HepG2 (cell line): Measurements from ENCODE around the gene ACBD3. TPM values are rescaled to one million over a fixed set of nuclear protein-coding genes. Genes with fewer than 3 reads are reported as not detected.
A peak's percentile ranks its signal among the peaks of the same experiment; 100 is the strongest.

Source experiments
- ATAC-seq: fragments of 200-7000 bp; cut with Tn5 transposase; 3 replicates; pipeline ENCODE4 v1.9.1; 2020; ENCODE audit warnings: mild to moderate bottlenecking, moderate library complexity
- BruUV-seq: library from RNA; stranded (reverse); fragments of 400-500 nt; replicated peaks from 2 replicates; lab custom pipeline; 2021; lab: Mats Ljungman, UMichigan
- CTCF ChIA-PET: fragments of 300-600 bp; formaldehyde crosslinking; extraction: SDS; loops from one replicate; lab custom pipeline; 2021; ENCODE audit warnings: low total read pairs, inconsistent platforms, low intra/inter-chr PET ratio; lab: Yijun Ruan, JAX
- POLR2A ChIA-PET: fragments of 350-600 bp; sonication (Branson Sonifier 250); formaldehyde crosslinking; loops from one replicate; lab custom pipeline; 2020; ENCODE audit warnings: antibody characterized with exemption, inconsistent platforms; lab: Yijun Ruan, JAX
- DNase-seq: peaks from one replicate; pipeline ENCODE4 v3.0.0-alpha.2; 2015; ENCODE audit warnings: low spot score
- FAIRE-seq: peaks from 3 replicates; lab custom pipeline; 2011; peaks lifted over from hg19 to GRCh38; lab: Jason Lieb, UNC
- H2AFZ ChIP-seq: one replicate; pipeline ENCODE4 v1.6.1; 2011; ENCODE audit warnings: low read length, inconsistent platforms
- H3K27ac ChIP-seq: fragments of 300-600 bp; 3 replicates; pipeline ENCODE4 v1.8.0; 2011; ENCODE audit warnings: mixed run types, mild to moderate bottlenecking, mixed read lengths, low read length, inconsistent platforms; ENCODE audit not compliant: insufficient read depth; ENCODE audit errors: extremely low read length
- H3K27me3 ChIP-seq, 2 experiments: fragments of 200-600 bp in 1 of 2; 2 replicates in 1 of 2; 3 replicates in 1 of 2; pipeline versions ENCODE4 v1.6.0 to v1.8.0; 2011; ENCODE audit warnings: low read length in 2 of 2, mild to moderate bottlenecking in 2 of 2, moderate library complexity in 2 of 2, inconsistent platforms in 1 of 2; ENCODE audit not compliant: insufficient read depth in 2 of 2, control insufficient read depth in 1 of 2
- H3K36me3 ChIP-seq, 2 experiments: fragments of 200-600 bp in 1 of 2; replicated peaks in 1 of 2; 2 replicates in 1 of 2; 3 replicates in 1 of 2; pipeline versions ENCODE4 v1.5.1 to v1.8.0; 2011; ENCODE audit warnings: low read length in 2 of 2, inconsistent platforms in 1 of 2; ENCODE audit not compliant: insufficient read depth in 2 of 2, control insufficient read depth in 1 of 2
- H3K4me1 ChIP-seq: 2 replicates; pipeline ENCODE4 v1.5.1; 2012; ENCODE audit warnings: low read length, inconsistent platforms; ENCODE audit not compliant: insufficient read depth
- H3K4me2 ChIP-seq: 2 replicates; pipeline ENCODE4 v1.6.0; 2011; ENCODE audit warnings: low read depth, low read length, inconsistent platforms
- H3K4me3 ChIP-seq, 3 experiments: fragments of 200-600 bp in 1 of 3; sonication (generic), shearing (Covaris generic) in 1 of 3; replicated peaks in 1 of 3; 2 replicates each; pipeline ENCODE4 v1.5.1; 2011 to 2016; ENCODE audit warnings: low read length in 3 of 3, inconsistent platforms in 2 of 3, low read depth in 2 of 3, mild to moderate bottlenecking in 2 of 3, control low read depth in 1 of 3, mixed read lengths in 1 of 3; ENCODE audit not compliant: insufficient read depth in 1 of 3
- H3K79me2 ChIP-seq: one replicate; pipeline ENCODE4 v1.6.1; 2011; ENCODE audit warnings: low read length, inconsistent platforms; ENCODE audit not compliant: insufficient read depth
- H3K9ac ChIP-seq: 2 replicates; pipeline ENCODE4 v1.6.0; 2011; ENCODE audit warnings: mild to moderate bottlenecking, low read depth, low read length, inconsistent platforms; ENCODE audit not compliant: insufficient read depth
- H3K9me3 ChIP-seq: 2 replicates; pipeline ENCODE4 v1.5.1; 2012; ENCODE audit warnings: mild to moderate bottlenecking, low read length
- H4K20me1 ChIP-seq: 2 replicates; pipeline ENCODE4 v1.6.0; 2011; ENCODE audit warnings: inconsistent platforms, mild to moderate bottlenecking, low read length, moderate library complexity; ENCODE audit not compliant: insufficient read depth
- ZNF292 ChIP-seq: sonication (generic); formaldehyde crosslinking; IDR thresholded peaks from 2 replicates; pipeline ENCODE4 v1.8.1; 2022; ENCODE audit warnings: mild to moderate bottlenecking, low read depth, missing genetic modification reagents, borderline replicate concordance
- WGBS: methylation state at CpG from one replicate; pipeline ENCODE4 v1.1.6; 2017; ENCODE audit warnings: low lambda C conversion rate; 5-methylcytosine and 5-hydroxymethylcytosine counted together
- in situ Hi-C: cut with HindIII; loops from 2 replicates; pipeline ENCODE4 v1.10.0; 2017; ENCODE audit warnings: low pct_unique_long_range_greater_than_20kb; ENCODE audit not compliant: extremely low pct_ligation_motif_present
- intact Hi-C: fragments of 100-400 bp; cut with micrococcal nuclease; formaldehyde crosslinking; loops from one replicate; pipeline ENCODE4 v1.10.0; 2022; ENCODE audit not compliant: unreplicated experiment
- polyA plus RNA-seq, 8 experiments: library from polyadenylated mRNA; depleted of rRNA in 3 of 8; stranded (reverse) in 7 of 8; unstranded in 1 of 8; fragments of >200 nt; fragmentation: Illumina TruSeq in 4 of 8; extraction: Trizol in 4 of 8; gene quantifications; 2 replicates each; pipeline versions ENCODE4 v1.2.1 to v1.2.3, GENCODE V29; 2011 to 2016; ENCODE audit warnings: low read depth in 4 of 8, missing spikeins in 1 of 8, mixed read lengths in 1 of 8; ENCODE audit not compliant: insufficient read depth in 1 of 8
- total RNA-seq, 5 experiments: library from RNA; depleted of rRNA; stranded (reverse); fragments of >200 nt; fragmentation: Illumina TruSeq; extraction: Trizol; gene quantifications; 2 replicates each; pipeline ENCODE4 v1.2.3, GENCODE V29; 2016; ENCODE audit warnings: low read depth in 1 of 5
- TF ChIP-seq, protein P1 (sequence below): sonication (generic); formaldehyde crosslinking; IDR thresholded peaks from 2 replicates; pipeline ENCODE4 v1.4.0; 2020; ENCODE audit warnings: missing genetic modification reagents
- TF ChIP-seq, protein P2 (sequence below): sonication (generic); formaldehyde crosslinking; IDR thresholded peaks from 2 replicates; pipeline ENCODE4 v1.8.0; 2022; ENCODE audit warnings: mild to moderate bottlenecking, missing genetic modification reagents, moderate library complexity

ACBD3 gene
- total and polyA plus RNA-seq, 2 of the 13 experiments (the other 11 are each of a cell fraction or from before 2014, with no cell fraction given), result 24.3 to 39.3 TPM

DNA sequence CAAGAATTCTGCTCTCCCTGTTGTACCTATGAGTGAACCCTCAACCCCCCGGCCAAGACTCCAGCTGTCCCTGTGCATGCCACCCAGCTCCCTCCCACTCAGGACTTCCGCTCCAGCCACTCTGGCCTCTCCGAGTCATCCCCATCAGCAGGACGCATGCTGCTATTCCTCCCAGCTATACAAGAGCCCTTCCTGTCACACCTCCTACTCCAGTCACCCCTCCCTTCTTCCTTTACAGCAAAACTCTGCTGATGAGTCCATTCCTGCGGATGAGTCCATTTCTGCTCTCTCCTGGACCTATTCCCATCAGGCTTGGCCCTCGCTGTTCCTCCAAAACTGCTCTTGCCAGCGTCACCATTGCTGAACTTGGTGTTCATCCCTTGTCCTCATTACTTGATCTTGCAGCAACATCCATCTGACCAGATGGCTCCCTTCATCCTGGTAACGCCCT is 81.8 kb downstream of the ACBD3 start:
- no TSS peak for BruUV-seq
- in situ Hi-C loops (no loop called here), intact Hi-C loops (no loop called here)
- POLR2A ChIA-PET, result no interaction called here
- CTCF ChIA-PET, result no interaction called here
- Histone ChIP-seq H2AFZ (no peak overlapping the region), H3K9ac (no peak overlapping the region), H3K4me1 (peaks cover 14% of the 10 kb centered on the region), H3K27ac (no peak overlapping the region), H3K4me2 (no peak overlapping the region), H4K20me1 (no peaks in the 10 kb centered on the region), H3K79me2 (no peaks in the 10 kb centered on the region), H3K36me3 (no peaks in the 10 kb centered on the region; a peak in 1 of 5 replicates), H3K27me3 (peaks cover 0 to 4% of the 10 kb centered on the region in 2 experiments; a peak in 3 of 5 replicates), H3K9me3 (no peaks in the 10 kb centered on the region), H3K4me3 (no peak overlapping the region)
- DNase-seq, result no peak
- no peak for ATAC-seq
- TF ChIP-seq, protein P1, sequence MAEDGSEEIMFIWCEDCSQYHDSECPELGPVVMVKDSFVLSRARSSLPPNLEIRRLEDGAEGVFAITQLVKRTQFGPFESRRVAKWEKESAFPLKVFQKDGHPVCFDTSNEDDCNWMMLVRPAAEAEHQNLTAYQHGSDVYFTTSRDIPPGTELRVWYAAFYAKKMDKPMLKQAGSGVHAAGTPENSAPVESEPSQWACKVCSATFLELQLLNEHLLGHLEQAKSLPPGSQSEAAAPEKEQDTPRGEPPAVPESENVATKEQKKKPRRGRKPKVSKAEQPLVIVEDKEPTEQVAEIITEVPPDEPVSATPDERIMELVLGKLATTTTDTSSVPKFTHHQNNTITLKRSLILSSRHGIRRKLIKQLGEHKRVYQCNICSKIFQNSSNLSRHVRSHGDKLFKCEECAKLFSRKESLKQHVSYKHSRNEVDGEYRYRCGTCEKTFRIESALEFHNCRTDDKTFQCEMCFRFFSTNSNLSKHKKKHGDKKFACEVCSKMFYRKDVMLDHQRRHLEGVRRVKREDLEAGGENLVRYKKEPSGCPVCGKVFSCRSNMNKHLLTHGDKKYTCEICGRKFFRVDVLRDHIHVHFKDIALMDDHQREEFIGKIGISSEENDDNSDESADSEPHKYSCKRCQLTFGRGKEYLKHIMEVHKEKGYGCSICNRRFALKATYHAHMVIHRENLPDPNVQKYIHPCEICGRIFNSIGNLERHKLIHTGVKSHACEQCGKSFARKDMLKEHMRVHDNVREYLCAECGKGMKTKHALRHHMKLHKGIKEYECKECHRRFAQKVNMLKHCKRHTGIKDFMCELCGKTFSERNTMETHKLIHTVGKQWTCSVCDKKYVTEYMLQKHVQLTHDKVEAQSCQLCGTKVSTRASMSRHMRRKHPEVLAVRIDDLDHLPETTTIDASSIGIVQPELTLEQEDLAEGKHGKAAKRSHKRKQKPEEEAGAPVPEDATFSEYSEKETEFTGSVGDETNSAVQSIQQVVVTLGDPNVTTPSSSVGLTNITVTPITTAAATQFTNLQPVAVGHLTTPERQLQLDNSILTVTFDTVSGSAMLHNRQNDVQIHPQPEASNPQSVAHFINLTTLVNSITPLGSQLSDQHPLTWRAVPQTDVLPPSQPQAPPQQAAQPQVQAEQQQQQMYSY (CRISPR knock-in tag), result peak; percentile 65; the same call in 1 of the 2 replicates
- TF ChIP-seq ZNF292 (CRISPR knock-in tag), result no peak
- TF ChIP-seq, protein P2, sequence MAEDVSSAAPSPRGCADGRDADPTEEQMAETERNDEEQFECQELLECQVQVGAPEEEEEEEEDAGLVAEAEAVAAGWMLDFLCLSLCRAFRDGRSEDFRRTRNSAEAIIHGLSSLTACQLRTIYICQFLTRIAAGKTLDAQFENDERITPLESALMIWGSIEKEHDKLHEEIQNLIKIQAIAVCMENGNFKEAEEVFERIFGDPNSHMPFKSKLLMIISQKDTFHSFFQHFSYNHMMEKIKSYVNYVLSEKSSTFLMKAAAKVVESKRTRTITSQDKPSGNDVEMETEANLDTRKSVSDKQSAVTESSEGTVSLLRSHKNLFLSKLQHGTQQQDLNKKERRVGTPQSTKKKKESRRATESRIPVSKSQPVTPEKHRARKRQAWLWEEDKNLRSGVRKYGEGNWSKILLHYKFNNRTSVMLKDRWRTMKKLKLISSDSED (CRISPR knock-in tag), result no peak
- 36% methylated on average over 7 of the region's 8 CpGs for WGBS
- FAIRE-seq, result no peak
